Left lung (tissue), 10 donors: ENCODE data around the gene GPR171. TPM values are rescaled to one million over a fixed set of nuclear protein-coding genes. Genes with fewer than 3 reads are reported as not detected.

Source experiments
- ATAC-seq: fragments of 200-7000 bp; cut with Tn5 transposase; one replicate; pipeline ENCODE4 v1.9.1; 2020; ENCODE audit warnings: moderate library complexity
- DNase-seq, 4 donors: peaks; one replicate each; pipeline ENCODE4 v3.0.0-alpha.2; 2013 to 2020
- H3K27ac ChIP-seq, 2 donors: fragments of 200-600 bp; sonication (generic) in 1 of 2; one replicate each; pipeline versions ENCODE4 v1.5.0 to v1.8.0; 2020 to 2021
- H3K27me3 ChIP-seq, 2 donors: fragments of 200-600 bp; sonication (generic) in 1 of 2; one replicate each; pipeline versions ENCODE4 v1.5.0 to v1.8.0; 2020 to 2021
- H3K36me3 ChIP-seq, 2 donors: fragments of 200-600 bp; sonication (generic) in 1 of 2; one replicate each; pipeline versions ENCODE4 v1.5.0 to v1.8.0; 2020 to 2021
- H3K4me1 ChIP-seq, 2 donors: fragments of 200-600 bp; one replicate each; pipeline ENCODE4 v1.8.0; 2021
- H3K4me3 ChIP-seq, 2 donors: fragments of 200-600 bp; sonication (generic) in 1 of 2; one replicate each; pipeline versions ENCODE4 v1.5.0 to v1.8.0; 2020 to 2021; ENCODE audit warnings: mild to moderate bottlenecking in 1 of 2
- H3K9me3 ChIP-seq, 2 donors: fragments of 200-600 bp; sonication (generic) in 1 of 2; one replicate each; pipeline versions ENCODE4 v1.5.0 to v1.8.0; 2020 to 2021
- CTCF ChIP-seq, 2 donors: fragments of 200-600 bp; sonication (generic) in 1 of 2; IDR thresholded peaks; one replicate each; pipeline versions ENCODE4 v1.5.0 to v1.8.0; 2021; ENCODE audit warnings: antibody characterized with exemption in 2 of 2
- intact Hi-C, 2 donors: fragments of 100-400 bp; cut with DNase I; formaldehyde crosslinking; loops; one replicate each; pipeline versions ENCODE4 v1.11.2 to v1.14.2; 2022
- polyA plus RNA-seq, 6 donors: library from polyadenylated mRNA; unstranded; fragments of 120-200 nt; gene quantifications; one replicate each; pipeline ENCODE4 v1.2.1, GENCODE V29; 2013; ENCODE audit not compliant: insufficient read length in 6 of 6
- total RNA-seq, 2 donors: library from RNA; stranded (reverse); fragmentation: NEBNext Ultra II Directional; extraction: Animal tissue kit (Norgen Biotek cat#: 25700); gene quantifications; one replicate each; pipeline ENCODE4 v1.2.1, GENCODE V29; 2021
- donor health status: DM: no; HTN: yes; CAD: no.
- donor health status: DM: no; HTN: no; CAD: no.

Gene GPR171
- total and polyA plus RNA-seq, 8 donors, result 0.29 to 2.9 (median 0.84) TPM

- ATAC-seq, result no peak
- Histone ChIP-seq H3K27ac (no peak overlapping the region), H3K27me3 (no peaks in the 10 kb centered on the region), H3K9me3 (no peaks in the 10 kb centered on the region), H3K4me3 (no peak overlapping the region), H3K36me3 (no peaks in the 10 kb centered on the region), H3K4me1 (peaks cover 0 to 17% of the 10 kb centered on the region in 2 donors)
- TF ChIP-seq CTCF (IDR thresholded peaks at IDR 0.05), result no peak
- DNase-seq, result no peak
- intact Hi-C loops, result no loop called here
These were observed 22.3 kb upstream of the GPR171 start for GRCh38 chr3:151225040-151225975.

GRCh38 chr3:151224268-151224866 lies 21.4 kb upstream of the GPR171 start:
- Histone ChIP-seq H3K36me3 (no peaks in the 10 kb centered on the region), H3K9me3 (no peaks in the 10 kb centered on the region), H3K4me1 (peaks cover 0 to 12% of the 10 kb centered on the region in 2 donors), H3K4me3 (no peak overlapping the region), H3K27me3 (no peaks in the 10 kb centered on the region), H3K27ac (no peak overlapping the region)
- intact Hi-C loops, result no loop called here
- no peak for TF ChIP-seq CTCF (IDR thresholded peaks at IDR 0.05)
- ATAC-seq (no peak), DNase-seq (no peak)

- H3K4me1 ChIP-seq, result no peaks in the 10 kb centered on the region
- H3K9me3 ChIP-seq, result no peaks in the 10 kb centered on the region
- DNase-seq (no peak), ATAC-seq (peak; percentile 47)
- TF ChIP-seq CTCF (IDR thresholded peaks at IDR 0.05), result no peak
- H3K4me3 ChIP-seq, result no peak overlapping the region
- H3K27ac ChIP-seq, result no peak overlapping the region
- H3K27me3 ChIP-seq, result no peaks in the 10 kb centered on the region
- intact Hi-C loops, result no loop called here
- H3K36me3 ChIP-seq, result no peaks in the 10 kb centered on the region
These were observed 16.0 kb upstream of the GPR171 start for GRCh38 chr3:151219056-151219455.

- TF ChIP-seq CTCF (IDR thresholded peaks at IDR 0.05), result no peak
- intact Hi-C loops, result no loop called here
- Histone ChIP-seq H3K27ac (no peak overlapping the region), H3K4me1 (no peaks in the 10 kb centered on the region), H3K27me3 (no peaks in the 10 kb centered on the region), H3K4me3 (no peak overlapping the region), H3K36me3 (no peaks in the 10 kb centered on the region), H3K9me3 (no peaks in the 10 kb centered on the region)
- ATAC-seq, result no peak
- DNase-seq, result no peak
These were observed 15.1 kb upstream of the GPR171 start for GRCh38 chr3:151218136-151218535.
